Measurements from ENCODE around the gene STPG4.

Gene STPG4

DNA sequence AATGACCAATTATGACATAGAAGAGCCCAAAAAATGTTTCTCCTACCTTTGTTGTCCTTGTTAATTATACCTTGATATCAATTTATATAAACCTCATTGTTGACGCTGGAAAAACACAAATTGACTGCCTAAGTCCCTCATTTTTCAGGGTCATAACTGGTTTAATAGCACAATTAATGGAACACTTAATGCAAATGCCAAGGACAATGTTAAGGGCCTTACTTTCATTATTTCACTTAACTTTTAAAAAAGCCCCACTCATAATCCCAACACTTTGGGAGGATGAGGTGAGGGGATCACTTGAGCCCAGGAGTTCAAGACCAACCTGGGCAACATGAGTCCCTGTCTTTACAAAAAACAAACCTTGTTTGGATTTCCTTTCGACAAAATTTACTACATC lies 3.5 kb upstream of the STPG4 start:
- H3K9ac ChIP-seq (ENCODE audit: low read depth, low read length), result no peak overlapping the region
- H3K9me3 ChIP-seq (replicated peaks; ENCODE audit: low read length), result no peaks in the 10 kb centered on the region
- no peaks in the 10 kb centered on the region for H3K27me3 ChIP-seq (ENCODE audit: control insufficient read depth, insufficient read depth, low read length)
- H3K4me3 ChIP-seq (ENCODE audit: low read length), result no peak overlapping the region
- H3K4me2 ChIP-seq (ENCODE audit: low read length), result no peak overlapping the region
- peaks cover 91% of the 10 kb centered on the region for H3K36me3 ChIP-seq (ENCODE audit: insufficient read depth, low read length)
- peaks cover 2% of the 10 kb centered on the region for H3K4me1 ChIP-seq (ENCODE audit: control insufficient read depth, insufficient read depth, low read length)

DNA sequence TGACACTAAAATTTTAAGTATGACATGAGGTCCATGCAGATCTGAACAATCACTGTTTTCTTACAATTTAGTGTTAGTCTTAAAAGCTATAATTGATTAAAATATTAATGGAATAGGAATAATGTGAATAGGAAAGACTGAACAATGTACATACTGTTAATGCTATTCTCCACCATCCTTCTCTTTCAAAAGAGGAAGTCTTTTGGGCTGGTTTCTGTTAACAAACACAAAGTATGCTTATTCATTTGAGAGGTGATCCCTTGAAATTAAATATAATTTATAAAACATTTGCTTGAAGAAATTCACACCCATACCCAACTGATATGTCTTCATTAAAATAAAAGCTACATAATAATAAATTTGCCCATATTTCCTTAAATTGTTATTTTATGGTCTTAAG lies 2.3 kb downstream of the STPG4 start:
- Histone ChIP-seq H3K4me2 (ENCODE audit: low read length) (no peak overlapping the region), H3K4me1 (ENCODE audit: control insufficient read depth, insufficient read depth, low read length) (no peaks in the 10 kb centered on the region), H3K9me3 (replicated peaks; ENCODE audit: low read length) (no peaks in the 10 kb centered on the region), H3K9ac (ENCODE audit: low read depth, low read length) (no peak overlapping the region), H3K4me3 (ENCODE audit: low read length) (no peak overlapping the region), H3K36me3 (ENCODE audit: insufficient read depth, low read length) (peaks cover 81% of the 10 kb centered on the region), H3K27me3 (ENCODE audit: control insufficient read depth, insufficient read depth, low read length) (no peaks in the 10 kb centered on the region)

DNA sequence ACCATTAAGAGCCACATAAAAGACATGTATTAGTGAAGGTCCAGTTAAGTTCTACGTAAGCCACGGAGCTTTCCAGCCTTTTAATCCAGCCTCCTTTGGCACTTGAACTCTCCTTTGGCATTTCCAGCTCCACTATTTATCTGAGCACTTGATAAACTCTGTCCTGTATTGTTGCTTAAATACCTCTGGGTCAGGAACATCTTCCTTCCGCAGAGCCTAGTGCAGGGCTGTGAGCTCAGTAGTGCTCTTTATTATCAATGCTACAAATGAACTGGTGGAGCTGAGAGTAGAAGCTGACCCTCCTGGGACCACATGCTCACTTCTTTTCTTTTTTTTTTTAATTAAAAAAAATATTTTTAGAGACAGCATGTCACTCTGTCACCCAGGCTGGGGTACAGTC lies 4.9 kb downstream of the STPG4 start:
- H3K4me1 ChIP-seq (ENCODE audit: control insufficient read depth, insufficient read depth, low read length), result no peaks in the 10 kb centered on the region
- no peak overlapping the region for H3K4me2 ChIP-seq (ENCODE audit: low read length)
- no peak overlapping the region for H3K4me3 ChIP-seq (ENCODE audit: low read length)
- H3K36me3 ChIP-seq (ENCODE audit: insufficient read depth, low read length), result peaks cover 84% of the 10 kb centered on the region
- H3K27me3 ChIP-seq (ENCODE audit: control insufficient read depth, insufficient read depth, low read length), result no peaks in the 10 kb centered on the region
- H3K9ac ChIP-seq (ENCODE audit: low read depth, low read length), result no peak overlapping the region
- no peaks in the 10 kb centered on the region for H3K9me3 ChIP-seq (replicated peaks; ENCODE audit: low read length)

- H3K4me3 ChIP-seq (ENCODE audit: low read length), result no peak overlapping the region
- H3K9ac ChIP-seq (ENCODE audit: low read depth, low read length), result no peak overlapping the region
- no peaks in the 10 kb centered on the region for H3K4me1 ChIP-seq (ENCODE audit: control insufficient read depth, insufficient read depth, low read length)
- no peaks in the 10 kb centered on the region for H3K9me3 ChIP-seq (replicated peaks; ENCODE audit: low read length)
- H3K27me3 ChIP-seq (ENCODE audit: control insufficient read depth, insufficient read depth, low read length), result no peaks in the 10 kb centered on the region
- peaks cover 72% of the 10 kb centered on the region for H3K36me3 ChIP-seq (ENCODE audit: insufficient read depth, low read length)
- H3K4me2 ChIP-seq (ENCODE audit: low read length), result no peak overlapping the region
Observed at GRCh38 chr2:47147021-47147420, 8.1 kb downstream of the STPG4 start.

- H3K4me2 ChIP-seq (ENCODE audit: low read length), result no peak overlapping the region
- H3K4me1 ChIP-seq (ENCODE audit: control insufficient read depth, insufficient read depth, low read length), result no peaks in the 10 kb centered on the region
- H3K27me3 ChIP-seq (ENCODE audit: control insufficient read depth, insufficient read depth, low read length), result no peaks in the 10 kb centered on the region
- H3K9ac ChIP-seq (ENCODE audit: low read depth, low read length), result no peak overlapping the region
- no peaks in the 10 kb centered on the region for H3K9me3 ChIP-seq (replicated peaks; ENCODE audit: low read length)
- H3K4me3 ChIP-seq (ENCODE audit: low read length), result no peak overlapping the region
- peaks cover 75% of the 10 kb centered on the region for H3K36me3 ChIP-seq (ENCODE audit: insufficient read depth, low read length)
Observed at GRCh38 chr2:47145466-47145865, 9.6 kb downstream of the STPG4 start.

GRCh38 chr2:47141520-47141919 lies 13.6 kb downstream of the STPG4 start:
- H3K27me3 ChIP-seq (ENCODE audit: control insufficient read depth, insufficient read depth, low read length), result no peaks in the 10 kb centered on the region
- H3K9me3 ChIP-seq (replicated peaks; ENCODE audit: low read length), result no peaks in the 10 kb centered on the region
- no peak overlapping the region for H3K4me3 ChIP-seq (ENCODE audit: low read length)
- H3K36me3 ChIP-seq (ENCODE audit: insufficient read depth, low read length), result peaks cover 60% of the 10 kb centered on the region
- H3K9ac ChIP-seq (ENCODE audit: low read depth, low read length), result no peak overlapping the region
- no peaks in the 10 kb centered on the region for H3K4me1 ChIP-seq (ENCODE audit: control insufficient read depth, insufficient read depth, low read length)
- no peak overlapping the region for H3K4me2 ChIP-seq (ENCODE audit: low read length)

DNA sequence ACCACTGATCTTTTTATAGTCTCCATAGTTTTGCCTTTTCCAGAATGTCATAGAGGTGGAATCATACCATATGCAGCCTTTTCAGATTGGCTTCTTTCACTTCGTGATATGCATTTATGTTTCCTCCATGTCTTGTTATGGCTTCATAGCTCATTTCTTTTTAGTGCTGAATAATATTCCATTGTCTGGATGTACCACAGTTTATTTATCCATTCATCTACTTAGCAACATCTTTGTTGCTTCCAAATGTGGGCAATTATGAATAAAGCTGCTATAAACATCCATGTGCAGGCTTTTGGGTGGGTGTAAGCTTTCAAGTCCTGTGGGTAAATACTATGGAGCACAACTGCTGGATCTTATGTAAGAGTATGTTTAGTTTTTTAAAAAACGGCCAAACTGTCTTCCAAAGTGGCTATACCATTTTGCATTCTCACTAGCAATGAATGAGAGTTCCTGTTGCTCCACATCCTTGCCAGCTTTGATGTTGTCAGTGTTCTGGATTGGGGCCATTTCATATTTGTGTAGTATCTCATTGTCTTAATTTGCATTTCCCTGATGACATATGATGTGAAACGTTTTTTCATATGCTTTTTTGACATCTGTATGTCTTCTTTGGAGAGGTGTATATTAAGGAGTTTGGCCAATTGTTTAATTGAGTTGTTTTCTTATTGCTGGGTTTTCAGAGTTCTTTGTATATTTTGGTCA lies 20.6 kb downstream of the STPG4 start:
- peaks cover 9% of the 10 kb centered on the region for H3K36me3 ChIP-seq (ENCODE audit: insufficient read depth, low read length)

GRCh38 chr2:47133046-47133445 lies 22.1 kb downstream of the STPG4 start:
- Histone ChIP-seq H3K4me2 (ENCODE audit: low read length) (no peak overlapping the region), H3K27me3 (ENCODE audit: control insufficient read depth, insufficient read depth, low read length) (no peaks in the 10 kb centered on the region), H3K4me3 (ENCODE audit: low read length) (no peak overlapping the region), H3K9ac (ENCODE audit: low read depth, low read length) (no peak overlapping the region), H3K9me3 (replicated peaks; ENCODE audit: low read length) (peaks cover 7% of the 10 kb centered on the region), H3K36me3 (ENCODE audit: insufficient read depth, low read length) (no peaks in the 10 kb centered on the region), H3K4me1 (ENCODE audit: control insufficient read depth, insufficient read depth, low read length) (no peaks in the 10 kb centered on the region)

More for the DNA sequence above, 20.6 kb downstream of the STPG4 start:
- H3K9me3 ChIP-seq (replicated peaks; ENCODE audit: low read length), result peaks cover 7% of the 10 kb centered on the region
- no peaks in the 10 kb centered on the region for H3K27me3 ChIP-seq (ENCODE audit: control insufficient read depth, insufficient read depth, low read length)
- H3K9ac ChIP-seq (ENCODE audit: low read depth, low read length), result no peak overlapping the region
- no peak overlapping the region for H3K4me3 ChIP-seq (ENCODE audit: low read length)
- H3K4me2 ChIP-seq (ENCODE audit: low read length), result no peak overlapping the region
- no peaks in the 10 kb centered on the region for H3K4me1 ChIP-seq (ENCODE audit: control insufficient read depth, insufficient read depth, low read length)

GRCh38 chr2:47129191-47129706 lies 25.9 kb downstream of the STPG4 start:
- no peaks in the 10 kb centered on the region for H3K27me3 ChIP-seq (ENCODE audit: control insufficient read depth, insufficient read depth, low read length)
- no peaks in the 10 kb centered on the region for H3K4me1 ChIP-seq (ENCODE audit: control insufficient read depth, insufficient read depth, low read length)
- no peak overlapping the region for H3K9ac ChIP-seq (ENCODE audit: low read depth, low read length)
- H3K4me2 ChIP-seq (ENCODE audit: low read length), result no peak overlapping the region
- no peaks in the 10 kb centered on the region for H3K9me3 ChIP-seq (replicated peaks; ENCODE audit: low read length)
- H3K36me3 ChIP-seq (ENCODE audit: insufficient read depth, low read length), result no peaks in the 10 kb centered on the region
- H3K4me3 ChIP-seq (ENCODE audit: low read length), result no peak overlapping the region

GRCh38 chr2:47128705-47129104 lies 26.4 kb downstream of the STPG4 start:
- no peaks in the 10 kb centered on the region for H3K9me3 ChIP-seq (replicated peaks; ENCODE audit: low read length)
- no peak overlapping the region for H3K4me2 ChIP-seq (ENCODE audit: low read length)

GRCh38 chr2:47127862-47128543 lies 27.1 kb downstream of the STPG4 start:
- Histone ChIP-seq H3K9ac (ENCODE audit: low read depth, low read length) (no peak overlapping the region), H3K9me3 (replicated peaks; ENCODE audit: low read length) (no peaks in the 10 kb centered on the region), H3K4me3 (ENCODE audit: low read length) (no peak overlapping the region), H3K27me3 (ENCODE audit: control insufficient read depth, insufficient read depth, low read length) (no peaks in the 10 kb centered on the region), H3K4me2 (ENCODE audit: low read length) (no peak overlapping the region), H3K4me1 (ENCODE audit: control insufficient read depth, insufficient read depth, low read length) (no peaks in the 10 kb centered on the region), H3K36me3 (ENCODE audit: insufficient read depth, low read length) (no peaks in the 10 kb centered on the region)

More at GRCh38 chr2:47128705-47129104, 26.4 kb downstream of the STPG4 start:
- H3K36me3 ChIP-seq (ENCODE audit: insufficient read depth, low read length), result no peaks in the 10 kb centered on the region
- no peaks in the 10 kb centered on the region for H3K27me3 ChIP-seq (ENCODE audit: control insufficient read depth, insufficient read depth, low read length)
- no peak overlapping the region for H3K4me3 ChIP-seq (ENCODE audit: low read length)
- H3K9ac ChIP-seq (ENCODE audit: low read depth, low read length), result no peak overlapping the region
- no peaks in the 10 kb centered on the region for H3K4me1 ChIP-seq (ENCODE audit: control insufficient read depth, insufficient read depth, low read length)

- H3K4me1 ChIP-seq (ENCODE audit: control insufficient read depth, insufficient read depth, low read length), result peaks cover 2% of the 10 kb centered on the region
- no peaks in the 10 kb centered on the region for H3K27me3 ChIP-seq (ENCODE audit: control insufficient read depth, insufficient read depth, low read length)
- no peaks in the 10 kb centered on the region for H3K9me3 ChIP-seq (replicated peaks; ENCODE audit: low read length)
- no peak overlapping the region for H3K9ac ChIP-seq (ENCODE audit: low read depth, low read length)
- no peaks in the 10 kb centered on the region for H3K36me3 ChIP-seq (ENCODE audit: insufficient read depth, low read length)
- no peak overlapping the region for H3K4me3 ChIP-seq (ENCODE audit: low read length)
- H3K4me2 ChIP-seq (ENCODE audit: low read length), result no peak overlapping the region
Observed at GRCh38 chr2:47126783-47127182, 28.3 kb downstream of the STPG4 start.
